ENCODE data around the gene DNMT3B.

DNMT3B gene

GRCh38 chr20:32829311-32830005 is 67.3 kb downstream of the DNMT3B start:
- DNase-seq (ENCODE audit: low read depth), result no peak

GRCh38 chr20:32830437-32830836 is 68.3 kb downstream of the DNMT3B start:
- H3K4me3 ChIP-seq (ENCODE audit: low read depth, low read length), result no peak overlapping the region
- no peak for DNase-seq (ENCODE audit: low read depth)
- TF ChIP-seq CTCF (IDR thresholded peaks at IDR 0.05; ENCODE audit: low read depth, low read length, missing control alignments), result no peak

More at GRCh38 chr20:32829311-32830005, 67.3 kb downstream of the DNMT3B start:
- no peak for TF ChIP-seq CTCF (IDR thresholded peaks at IDR 0.05; ENCODE audit: low read depth, low read length, missing control alignments)
- no peak overlapping the region for H3K4me3 ChIP-seq (ENCODE audit: low read depth, low read length)

GRCh38 chr20:32831982-32832381 is 69.8 kb downstream of the DNMT3B start:
- H3K4me3 ChIP-seq (ENCODE audit: low read depth, low read length), result no peak overlapping the region
- no peak for TF ChIP-seq CTCF (IDR thresholded peaks at IDR 0.05; ENCODE audit: low read depth, low read length, missing control alignments)
- no peak for DNase-seq (ENCODE audit: low read depth)

- DNase-seq (ENCODE audit: low read depth), result no peak
- TF ChIP-seq CTCF (IDR thresholded peaks at IDR 0.05; ENCODE audit: low read depth, low read length, missing control alignments), result no peak
- no peak overlapping the region for H3K4me3 ChIP-seq (ENCODE audit: low read depth, low read length)
Measured at GRCh38 chr20:32832664-32833063, 70.5 kb downstream of the DNMT3B start.

GRCh38 chr20:32834972-32835371 is 72.8 kb downstream of the DNMT3B start:
- no peak for TF ChIP-seq CTCF (IDR thresholded peaks at IDR 0.05; ENCODE audit: low read depth, low read length, missing control alignments)
- DNase-seq (ENCODE audit: low read depth), result no peak
- H3K4me3 ChIP-seq (ENCODE audit: low read depth, low read length), result no peak overlapping the region

GRCh38 chr20:32837157-32837556 is 75.0 kb downstream of the DNMT3B start:
- DNase-seq (ENCODE audit: low read depth), result no peak
- no peak overlapping the region for H3K4me3 ChIP-seq (ENCODE audit: low read depth, low read length)
- TF ChIP-seq CTCF (IDR thresholded peaks at IDR 0.05; ENCODE audit: low read depth, low read length, missing control alignments), result no peak

All from GM12864 (cell line).